Natural killer cell treated with Interleukin-12 subunit alpha and Interleukin-12 subunit beta and Interleukin-15 and Interleukin-18, amount 100 ng/mL, for 72 hours (primary cell): ENCODE measurements around the gene RCSD1. TPM values are rescaled to one million over a fixed set of nuclear protein-coding genes. Genes with fewer than 3 reads are reported as not detected.

Source experiments
- ATAC-seq, 2 donors: fragments of 150-1000 bp; cut with Tn5 transposase in 1 of 2; sonication (Bioruptor Pico), chemical (Tn5 transposase) in 1 of 2; 2 replicates each; pipeline ENCODE4 v1.10.0; 2021
- DNase-seq: peaks from one replicate; pipeline ENCODE4 v3.0.0; 2022; ENCODE audit warnings: low spot score
- H3K27ac Mint-ChIP-seq, 2 donors: 1 replicate in 1 of 2; 2 replicates in 1 of 2; pipeline ENCODE4 v1.8.0; 2022; ENCODE audit warnings: mixed read lengths in 2 of 2, mild to moderate bottlenecking in 1 of 2, moderate library complexity in 1 of 2
- H3K27me3 Mint-ChIP-seq, 2 donors: 1 replicate in 1 of 2; 2 replicates in 1 of 2; pipeline ENCODE4 v1.8.0; 2022; ENCODE audit warnings: mixed read lengths in 2 of 2
- H3K36me3 Mint-ChIP-seq: one replicate; pipeline ENCODE4 v1.8.0; 2022; ENCODE audit warnings: mixed read lengths
- H3K4me1 Mint-ChIP-seq, 2 donors: 1 replicate in 1 of 2; 2 replicates in 1 of 2; pipeline ENCODE4 v1.8.0; 2022; ENCODE audit warnings: low read depth in 2 of 2, mixed read lengths in 2 of 2, mild to moderate bottlenecking in 1 of 2
- H3K4me3 Mint-ChIP-seq: one replicate; pipeline ENCODE4 v1.8.0; 2022; ENCODE audit warnings: mixed read lengths
- H3K9me3 Mint-ChIP-seq: 2 replicates; pipeline ENCODE4 v1.8.0; 2022; ENCODE audit warnings: mixed read lengths
- total RNA-seq, 2 donors: library from RNA; stranded (reverse); gene quantifications; one replicate each; pipeline ENCODE4 v1.2.3, GENCODE V29; 2022

RCSD1 gene
- total RNA-seq, 2 donors from 2014 or later = 30.3 to 30.9 TPM

DNA sequence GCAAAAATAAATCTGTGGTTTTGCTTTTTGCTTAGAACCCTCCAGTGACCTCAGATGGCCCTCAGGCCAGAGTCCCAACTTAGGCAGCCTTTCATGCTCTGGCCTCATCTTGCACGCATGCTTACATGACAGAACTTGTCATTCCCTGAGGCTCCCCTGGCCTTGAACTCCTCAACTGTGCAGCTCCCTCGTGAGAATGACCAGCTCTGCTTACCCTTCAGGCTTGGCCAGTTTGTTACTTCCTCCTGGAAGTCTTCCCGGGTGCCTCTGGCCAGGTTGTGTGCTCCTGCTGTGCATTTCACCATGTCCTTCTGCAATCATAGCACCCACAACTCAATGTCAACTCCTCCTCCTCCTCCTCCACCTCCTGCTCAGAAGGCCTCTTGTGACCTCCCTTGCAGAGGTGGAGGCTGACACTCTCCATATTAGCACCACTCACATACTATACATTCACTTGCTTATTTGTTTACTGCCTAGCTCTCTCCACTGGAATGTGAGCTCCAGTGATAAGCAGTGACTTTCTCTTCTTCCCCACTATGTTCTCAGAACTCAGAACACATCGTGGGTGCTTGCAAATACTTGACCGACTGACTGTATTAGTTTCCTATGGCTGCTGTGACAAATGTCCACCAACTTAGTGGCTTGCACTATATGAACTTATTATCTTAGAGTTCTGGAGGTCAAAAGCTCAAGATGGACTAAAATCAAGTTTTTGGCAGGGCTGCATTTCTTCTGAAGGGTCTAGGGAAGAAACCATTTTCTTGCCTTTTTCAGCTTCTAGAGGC lies 41.9 kb downstream of the RCSD1 start:
- Mint-ChIP-seq H3K27ac (peak overlapping the region; percentile 36 to 44), H3K27me3 (no peaks in the 10 kb centered on the region), H3K36me3 (no peaks in the 10 kb centered on the region), H3K4me3 (no peak overlapping the region), H3K9me3 (no peaks in the 10 kb centered on the region), H3K4me1 (peaks cover 66 to 84% of the 10 kb centered on the region in 2 donors)
- DNase-seq = no peak
- ATAC-seq = no peak

DNA sequence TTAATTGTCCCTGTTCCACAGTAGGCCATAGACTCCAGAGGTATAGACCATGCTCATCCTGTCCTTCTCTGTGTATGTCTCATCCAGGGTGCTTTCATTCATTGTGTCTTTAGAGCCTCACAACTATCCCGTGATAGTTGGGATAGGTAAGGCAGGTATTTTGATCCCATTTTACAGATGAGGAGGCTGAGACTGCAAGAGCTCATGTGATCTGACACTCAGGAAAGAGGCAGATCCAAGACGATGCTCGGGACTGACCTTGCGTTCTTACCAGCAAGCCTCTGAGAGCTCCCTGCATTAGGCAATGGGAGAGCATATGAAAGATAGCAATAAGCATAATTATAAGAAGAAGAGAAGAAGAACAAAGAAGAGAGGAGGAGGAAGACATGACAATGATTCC lies 42.8 kb downstream of the RCSD1 start:
- H3K4me3 Mint-ChIP-seq = no peak overlapping the region
- peaks cover 65 to 83% of the 10 kb centered on the region in 2 donors for H3K4me1 Mint-ChIP-seq
- H3K27me3 Mint-ChIP-seq = no peaks in the 10 kb centered on the region
- H3K27ac Mint-ChIP-seq = peak overlapping the region; percentile 36 to 44
- H3K9me3 Mint-ChIP-seq = no peaks in the 10 kb centered on the region
- DNase-seq (no peak), ATAC-seq (no peak)
- H3K36me3 Mint-ChIP-seq = no peaks in the 10 kb centered on the region

- Mint-ChIP-seq H3K4me3 (no peak overlapping the region), H3K27ac (peak overlapping the region; percentile 15 to 36), H3K4me1 (peaks cover 63 to 80% of the 10 kb centered on the region in 2 donors), H3K36me3 (no peaks in the 10 kb centered on the region), H3K27me3 (no peaks in the 10 kb centered on the region), H3K9me3 (no peaks in the 10 kb centered on the region)
- peak in 1 of 2 donors; percentile 51 for ATAC-seq
- no peak for DNase-seq
Observed at GRCh38 chr1:167673265-167673664, 43.2 kb downstream of the RCSD1 start.

DNA sequence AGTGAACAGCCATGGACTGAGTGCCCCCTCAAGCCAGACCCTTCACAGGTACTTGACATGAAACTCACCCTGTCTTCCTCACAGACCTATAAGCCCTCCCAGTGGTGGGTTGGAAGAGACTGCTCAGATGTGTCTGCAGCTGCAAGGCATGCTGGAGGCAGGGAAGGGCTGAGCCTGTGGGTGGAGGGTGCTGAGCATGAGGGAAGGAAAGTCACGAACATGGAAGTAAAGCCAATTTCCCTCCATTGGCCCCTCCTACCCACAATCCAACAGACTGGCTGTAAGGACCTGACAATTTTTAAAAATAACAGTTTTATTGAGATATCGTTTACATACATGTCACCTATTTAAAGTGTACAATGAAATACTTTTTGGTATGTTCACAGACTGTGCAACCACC lies 44.1 kb downstream of the RCSD1 start:
- Mint-ChIP-seq H3K4me3 (no peak overlapping the region), H3K4me1 (peaks cover 56 to 71% of the 10 kb centered on the region in 2 donors), H3K9me3 (no peaks in the 10 kb centered on the region), H3K27ac (peak overlapping the region; percentile 15 to 36), H3K27me3 (no peaks in the 10 kb centered on the region), H3K36me3 (no peaks in the 10 kb centered on the region)
- DNase-seq (no peak), ATAC-seq (no peak)

- Mint-ChIP-seq H3K4me3 (no peak overlapping the region), H3K36me3 (no peaks in the 10 kb centered on the region), H3K27ac (peak overlapping the region in 1 of 2 donors; percentile 60)
Observed at GRCh38 chr1:167675440-167675839, 45.4 kb downstream of the RCSD1 start.

DNA sequence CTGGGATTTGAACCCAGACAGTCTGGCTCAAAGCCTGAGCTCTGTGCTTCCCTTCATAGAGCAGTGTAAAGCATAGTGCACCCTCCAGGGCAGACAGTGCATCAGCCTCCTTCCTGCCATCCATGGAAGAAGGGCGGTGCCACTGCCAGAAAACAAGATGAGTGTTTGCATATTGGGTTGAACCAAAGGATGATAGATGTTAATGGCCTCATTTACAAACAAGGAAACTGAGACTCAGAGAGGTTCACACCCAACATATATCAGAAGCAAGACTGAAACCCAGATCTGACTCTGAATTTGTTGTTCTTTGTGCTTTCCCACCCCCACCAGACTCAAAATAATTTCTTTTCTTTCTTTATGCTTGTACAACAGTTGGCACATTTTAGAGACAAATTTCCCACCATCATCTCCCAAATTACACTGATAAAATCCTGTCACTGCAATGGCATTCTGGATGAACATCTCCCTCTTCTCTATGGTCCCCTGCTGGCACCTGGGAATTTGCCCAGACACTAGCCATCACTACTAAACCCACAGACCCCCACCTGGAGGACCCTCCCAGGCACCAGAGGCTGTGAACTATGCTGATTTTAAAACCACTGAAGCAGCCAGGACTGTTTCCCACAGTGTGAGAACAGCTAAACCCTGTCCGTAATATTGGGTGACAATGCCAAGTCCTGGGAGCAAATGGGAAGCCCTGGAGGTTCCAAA lies 46.3 kb downstream of the RCSD1 start:
- Mint-ChIP-seq H3K27ac (peak overlapping the region in 1 of 2 donors; percentile 60), H3K4me3 (no peak overlapping the region)
- peak in 1 of 2 donors; percentile 32 for ATAC-seq

More at GRCh38 chr1:167675440-167675839, 45.4 kb downstream of the RCSD1 start:
- ATAC-seq = no peak
- H3K9me3 Mint-ChIP-seq = no peaks in the 10 kb centered on the region
- no peak for DNase-seq
- H3K27me3 Mint-ChIP-seq = no peaks in the 10 kb centered on the region
- peaks cover 54 to 62% of the 10 kb centered on the region in 2 donors for H3K4me1 Mint-ChIP-seq

DNA sequence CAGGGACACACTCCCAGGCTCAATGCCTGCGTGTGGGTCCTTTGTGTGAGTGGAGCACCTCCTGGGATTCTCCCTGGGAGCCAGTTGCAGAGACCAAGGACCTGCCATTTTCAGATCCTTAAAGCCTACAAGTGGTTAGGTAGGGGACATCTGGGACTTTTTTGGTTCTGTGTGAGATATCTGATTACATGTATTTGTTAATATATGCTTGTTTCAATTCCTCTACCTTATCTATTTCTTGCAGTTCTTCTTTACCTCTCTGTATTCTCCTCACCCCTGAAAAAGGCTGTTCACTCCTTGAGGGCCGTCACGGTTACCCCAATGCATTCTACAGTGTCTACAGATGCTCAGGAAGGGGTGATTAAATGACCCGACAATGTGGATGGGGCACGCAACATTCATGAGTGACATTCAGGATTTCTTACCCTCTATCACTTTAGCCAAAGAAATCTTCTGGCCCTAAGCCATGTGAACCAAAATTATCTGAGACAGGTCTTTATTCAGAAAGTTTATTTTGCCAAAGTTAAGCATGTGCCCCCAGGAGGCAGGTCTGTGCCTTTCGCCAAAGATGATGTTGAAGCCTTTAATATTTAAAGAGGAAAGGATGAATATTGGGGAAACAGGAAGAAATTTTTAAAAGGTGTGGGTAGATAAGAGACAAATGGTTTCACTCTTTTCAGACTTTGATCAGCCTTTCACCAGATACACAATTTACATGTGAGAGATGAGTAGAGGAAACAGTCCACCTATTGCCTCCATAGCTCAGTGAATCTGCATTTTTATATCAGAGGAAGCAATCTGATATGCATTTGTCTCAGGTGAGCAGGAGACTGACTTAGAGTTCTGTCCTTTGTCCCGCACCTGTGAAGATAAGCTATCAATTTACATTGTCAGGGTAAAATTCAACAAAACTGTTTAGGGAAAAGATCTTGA lies 47.1 kb downstream of the RCSD1 start:
- no peak overlapping the region for H3K4me3 Mint-ChIP-seq
- H3K4me1 Mint-ChIP-seq = peaks cover 45 to 57% of the 10 kb centered on the region in 2 donors
- ATAC-seq (no peak), DNase-seq (no peak)
- peak overlapping the region in 1 of 2 donors; percentile 60 for H3K27ac Mint-ChIP-seq
- H3K36me3 Mint-ChIP-seq = no peaks in the 10 kb centered on the region
- H3K27me3 Mint-ChIP-seq = no peaks in the 10 kb centered on the region
- no peaks in the 10 kb centered on the region for H3K9me3 Mint-ChIP-seq

More for the DNA sequence above, 46.3 kb downstream of the RCSD1 start:
- DNase-seq = no peak
- Mint-ChIP-seq H3K9me3 (no peaks in the 10 kb centered on the region), H3K27me3 (no peaks in the 10 kb centered on the region), H3K36me3 (no peaks in the 10 kb centered on the region), H3K4me1 (peaks cover 48 to 57% of the 10 kb centered on the region in 2 donors)

DNA sequence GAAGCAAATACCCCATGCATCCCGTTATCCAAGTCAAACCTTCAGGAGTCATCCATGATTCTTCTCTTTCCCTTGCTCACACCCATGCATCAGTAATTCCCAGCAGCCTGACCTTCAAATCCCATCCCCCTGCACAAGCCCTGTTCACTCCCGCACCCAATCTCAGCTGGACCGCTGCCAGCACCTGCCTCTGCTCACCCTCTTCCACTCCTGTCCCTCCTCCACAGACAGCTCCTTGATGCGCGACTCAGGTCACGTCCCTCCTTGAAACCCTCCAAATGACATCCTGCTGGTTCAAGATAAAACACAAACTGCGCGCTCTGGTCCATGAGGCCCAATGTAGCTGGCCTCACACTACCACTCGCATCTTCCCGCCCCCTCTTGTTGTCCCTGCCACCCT lies 48.4 kb downstream of the RCSD1 start:
- Mint-ChIP-seq H3K27me3 (no peaks in the 10 kb centered on the region), H3K36me3 (no peaks in the 10 kb centered on the region), H3K4me1 (peaks cover 36 to 48% of the 10 kb centered on the region in 2 donors), H3K4me3 (no peak overlapping the region), H3K27ac (no peak overlapping the region), H3K9me3 (no peaks in the 10 kb centered on the region)
- DNase-seq (no peak), ATAC-seq (no peak)

- no peaks in the 10 kb centered on the region for H3K9me3 Mint-ChIP-seq
- no peak overlapping the region for H3K27ac Mint-ChIP-seq
- DNase-seq (no peak), ATAC-seq (no peak)
- H3K4me1 Mint-ChIP-seq = peaks cover 32 to 44% of the 10 kb centered on the region in 2 donors
- H3K36me3 Mint-ChIP-seq = no peaks in the 10 kb centered on the region
- H3K4me3 Mint-ChIP-seq = no peak overlapping the region
- no peaks in the 10 kb centered on the region for H3K27me3 Mint-ChIP-seq
Observed at GRCh38 chr1:167678838-167679237, 48.8 kb downstream of the RCSD1 start.

DNA sequence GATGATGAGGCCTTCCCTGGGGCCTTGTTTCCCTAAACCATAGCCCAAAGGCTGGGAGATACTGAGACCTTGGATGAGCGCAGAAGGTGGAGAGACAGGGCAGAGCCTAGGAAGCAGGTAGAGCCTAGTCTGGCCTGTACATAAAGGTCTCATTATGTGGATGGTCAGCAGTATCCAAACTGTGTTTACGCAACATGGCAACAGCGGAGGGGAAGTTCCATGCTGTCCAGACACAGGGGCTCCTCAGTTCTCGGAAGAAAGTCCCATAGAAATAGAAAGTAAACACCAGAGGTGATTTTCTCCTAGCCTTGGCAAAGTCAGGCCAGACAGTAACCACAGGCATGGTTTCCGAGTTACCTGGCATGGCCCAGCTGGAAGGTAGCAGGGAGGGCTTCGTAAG lies 49.7 kb downstream of the RCSD1 start:
- Mint-ChIP-seq H3K27ac (no peak overlapping the region), H3K4me3 (no peak overlapping the region), H3K27me3 (no peaks in the 10 kb centered on the region), H3K36me3 (peaks cover 5% of the 10 kb centered on the region), H3K9me3 (no peaks in the 10 kb centered on the region), H3K4me1 (peaks cover 29 to 47% of the 10 kb centered on the region in 2 donors)
- ATAC-seq = no peak
- no peak for DNase-seq

- Mint-ChIP-seq H3K9me3 (no peaks in the 10 kb centered on the region), H3K4me3 (no peak overlapping the region), H3K27ac (no peak overlapping the region), H3K4me1 (peaks cover 28 to 36% of the 10 kb centered on the region in 2 donors), H3K27me3 (no peaks in the 10 kb centered on the region), H3K36me3 (peaks cover 5% of the 10 kb centered on the region)
- no peak for DNase-seq
- ATAC-seq = no peak
Observed at GRCh38 chr1:167681024-167681423, 51.0 kb downstream of the RCSD1 start.

GRCh38 chr1:167681451-167682098 lies 51.5 kb downstream of the RCSD1 start:
- H3K4me1 Mint-ChIP-seq = peaks cover 22 to 31% of the 10 kb centered on the region in 2 donors
- DNase-seq (peak; percentile 61), ATAC-seq (peak in 1 of 2 donors; percentile 82)
- H3K4me3 Mint-ChIP-seq = no peak overlapping the region
- no peaks in the 10 kb centered on the region for H3K27me3 Mint-ChIP-seq
- peaks cover 5% of the 10 kb centered on the region for H3K36me3 Mint-ChIP-seq
- H3K27ac Mint-ChIP-seq = no peak overlapping the region
- no peaks in the 10 kb centered on the region for H3K9me3 Mint-ChIP-seq

DNA sequence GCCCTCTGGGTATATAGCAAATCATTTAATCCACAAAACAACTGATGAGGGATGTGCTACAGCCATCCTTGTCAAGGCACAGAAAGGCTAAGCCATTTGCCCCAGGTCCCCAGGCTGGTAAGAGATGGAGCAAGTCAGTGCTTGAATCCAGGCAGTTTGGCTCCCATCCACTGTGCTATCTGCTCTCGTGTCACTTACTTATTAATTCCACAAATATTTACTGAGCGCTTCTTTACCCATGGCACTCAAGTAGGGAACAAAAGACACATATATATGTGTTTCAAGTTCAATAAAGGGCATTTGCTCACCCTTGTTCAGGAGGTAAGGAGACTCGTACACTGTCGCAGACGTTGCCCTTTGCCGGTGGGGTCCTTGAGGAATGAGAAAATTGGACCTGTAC lies 53.2 kb downstream of the RCSD1 start:
- H3K27me3 Mint-ChIP-seq = no peaks in the 10 kb centered on the region
- H3K4me3 Mint-ChIP-seq = no peak overlapping the region
- no peaks in the 10 kb centered on the region for H3K9me3 Mint-ChIP-seq
- no peak for ATAC-seq
- peaks cover 19 to 21% of the 10 kb centered on the region in 2 donors for H3K4me1 Mint-ChIP-seq
- H3K27ac Mint-ChIP-seq = peak overlapping the region in 1 of 2 donors; percentile 17
- H3K36me3 Mint-ChIP-seq = peaks cover 5% of the 10 kb centered on the region
- DNase-seq = no peak
